GM18907 (cell line): ENCODE data around the gene RTF2.
"Not testable (repeated sequence)": the region's sequence is repeated elsewhere in the genome, so short reads cannot be mapped to it uniquely, and the experiment has no call there.

Source experiments
- ATAC-seq: cut with Tn5 transposase; IDR thresholded peaks from one replicate; pipeline ENCODE4 v1.9.1; 2021; ENCODE audit warnings: mild to moderate bottlenecking, moderate library complexity; ENCODE audit not compliant: unreplicated experiment

The RTF2 gene

GRCh38 chr20:56483970-56484369 lies 15.5 kb downstream of the RTF2 start:
- ATAC-seq = no peak

GRCh38 chr20:56487216-56487615 lies 18.8 kb downstream of the RTF2 start:
- no peak for ATAC-seq

DNA sequence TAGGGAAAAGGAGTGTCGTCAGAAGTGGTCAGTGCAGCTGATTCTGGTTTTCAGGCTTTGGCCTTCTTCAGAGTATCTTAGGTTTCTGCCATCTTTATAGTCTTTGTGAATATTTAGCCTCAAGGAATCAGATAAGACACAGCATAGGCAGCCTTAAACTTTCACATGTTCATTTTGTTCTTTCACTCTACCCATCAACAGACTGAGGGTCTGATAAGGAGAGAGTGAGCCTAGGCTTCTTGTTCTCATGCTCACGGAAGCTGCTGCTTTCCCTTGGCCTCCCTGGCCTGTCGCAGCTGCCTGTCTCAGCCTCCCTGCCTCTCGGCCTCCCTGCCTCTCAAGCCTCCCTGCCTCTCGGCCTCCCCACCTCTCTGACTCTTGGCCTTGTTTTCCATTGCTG lies 20.1 kb downstream of the RTF2 start:
- no peak for ATAC-seq

- no peak for ATAC-seq
Observed at GRCh38 chr20:56501116-56501515, 32.7 kb downstream of the RTF2 start.

- no peak for ATAC-seq
Observed at GRCh38 chr20:56503916-56504315, 35.5 kb downstream of the RTF2 start.

- no peak for ATAC-seq
Observed at GRCh38 chr20:56504373-56505005, 36.1 kb downstream of the RTF2 start.

DNA sequence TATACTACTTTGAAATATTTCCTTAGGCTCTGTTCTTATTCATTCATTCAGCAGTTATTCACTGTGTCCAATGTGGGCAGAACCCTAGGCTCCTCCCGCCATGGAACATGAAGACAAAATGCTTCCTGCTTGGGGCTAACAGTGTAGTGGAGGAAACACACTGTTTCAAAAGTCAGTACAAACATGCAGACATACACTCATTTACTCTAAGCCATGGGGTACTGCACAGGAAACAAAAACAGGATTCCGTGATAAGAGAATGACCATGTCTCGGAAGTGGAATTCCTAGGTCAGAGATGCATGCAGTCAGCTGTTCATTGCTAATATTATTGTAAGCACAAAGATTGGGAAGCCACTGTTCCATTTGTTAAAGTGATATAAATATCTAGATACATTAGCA lies 37.7 kb downstream of the RTF2 start:
- ATAC-seq = no peak

DNA sequence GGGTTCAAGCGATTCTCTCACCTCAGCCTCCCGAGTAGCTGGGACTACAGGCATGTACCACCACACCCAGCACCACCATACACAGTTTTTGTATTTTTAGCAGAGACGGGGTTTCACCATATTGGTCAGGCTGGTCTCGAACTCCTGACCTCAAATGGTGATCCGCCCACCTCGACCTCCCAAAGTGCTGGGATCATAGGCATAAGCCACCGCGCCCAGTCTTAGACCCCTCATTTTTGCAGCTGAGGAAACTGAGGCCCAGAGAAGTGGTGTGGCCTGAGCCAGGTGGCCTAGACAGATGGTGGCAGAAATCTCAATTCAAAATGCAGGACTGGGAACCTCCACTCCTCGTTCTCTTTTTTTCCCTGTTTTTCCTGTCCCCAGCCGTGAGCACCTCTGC lies 43.5 kb downstream of the RTF2 start:
- ATAC-seq = no peak

- no peak for ATAC-seq
Observed at GRCh38 chr20:56513161-56514150, 45.0 kb downstream of the RTF2 start.

DNA sequence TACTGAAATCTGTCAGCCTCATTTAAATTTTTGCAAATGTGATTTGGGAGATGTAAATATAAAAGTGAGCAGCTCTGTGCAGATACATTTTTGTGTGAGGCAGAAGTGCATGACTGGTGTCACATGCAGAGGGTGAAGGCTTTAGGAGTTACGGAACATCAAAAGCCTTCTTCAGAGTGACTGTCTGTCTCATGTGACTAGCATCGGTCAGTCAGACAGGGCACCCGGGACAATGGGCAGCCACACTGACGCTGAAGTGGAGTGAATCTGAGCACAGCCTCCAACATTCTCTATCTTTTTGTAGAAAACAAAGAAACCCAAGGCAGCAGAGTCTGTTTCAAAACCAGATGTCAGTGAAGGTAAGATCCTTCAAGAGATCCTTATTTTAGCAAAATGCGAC lies 48.2 kb downstream of the RTF2 start:
- no peak for ATAC-seq

DNA sequence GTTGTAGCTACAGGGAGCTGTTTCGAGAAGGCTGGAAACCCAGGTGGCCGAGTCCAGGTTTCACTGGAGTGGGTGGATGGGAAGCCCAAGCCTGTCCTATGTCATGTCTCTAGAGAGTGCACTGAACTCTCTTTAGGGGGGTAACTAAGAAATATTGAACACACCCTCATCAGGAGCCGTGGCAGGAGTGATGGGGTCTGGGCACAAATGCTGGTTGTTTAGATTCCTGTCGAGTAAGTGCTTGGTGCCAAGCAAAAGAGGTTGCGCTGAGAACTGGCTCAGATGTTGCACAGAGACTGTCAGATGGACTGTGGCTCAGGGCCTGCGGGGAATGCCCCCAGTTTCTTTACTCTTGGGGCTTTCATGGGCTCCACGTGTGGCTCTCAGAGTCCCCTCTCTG lies 48.8 kb downstream of the RTF2 start:
- no peak for ATAC-seq

DNA sequence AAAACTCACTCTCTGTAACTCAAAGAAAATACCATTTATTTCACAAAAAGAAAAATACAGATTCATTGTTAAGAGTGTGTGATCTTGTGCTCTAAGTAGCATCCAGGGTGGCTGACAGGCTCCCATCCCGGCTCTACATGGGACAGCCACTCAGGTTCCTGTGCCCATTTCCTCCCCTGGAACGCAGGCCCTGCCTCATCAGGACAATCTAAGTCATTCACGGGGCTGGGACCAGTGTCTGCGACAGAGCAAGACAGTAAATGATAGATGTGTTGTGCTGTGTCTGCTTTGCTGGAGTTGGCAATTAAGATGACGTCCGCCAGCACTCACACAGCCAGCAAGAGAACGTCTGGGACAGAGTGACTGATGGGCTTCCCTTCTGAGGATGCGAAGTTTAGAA lies 49.2 kb downstream of the RTF2 start:
- no peak for ATAC-seq

DNA sequence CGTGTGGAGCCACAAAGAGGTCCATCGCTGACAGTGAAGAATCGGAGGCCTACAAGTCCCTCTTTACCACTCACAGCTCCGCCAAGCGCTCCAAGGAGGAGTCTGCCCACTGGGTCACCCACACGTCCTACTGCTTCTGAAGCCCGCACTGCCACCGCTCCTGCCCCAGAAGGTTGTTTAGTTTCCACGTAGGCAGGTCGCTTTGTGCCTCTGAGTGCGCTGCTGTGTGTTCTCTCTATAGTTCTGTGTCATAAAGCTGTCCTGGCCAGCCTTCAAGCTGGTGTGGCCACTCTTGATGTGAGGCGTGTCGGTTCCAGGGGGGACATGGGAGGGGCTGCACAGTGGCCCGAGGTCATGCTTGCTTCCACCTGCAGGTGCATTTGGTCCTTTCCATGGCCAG lies 49.7 kb downstream of the RTF2 start:
- no peak for ATAC-seq

GRCh38 chr20:56518721-56519398 lies 50.4 kb downstream of the RTF2 start:
- no peak for ATAC-seq

GRCh38 chr20:56519551-56519950 lies 51.1 kb downstream of the RTF2 start:
- no peak for ATAC-seq

GRCh38 chr20:56520180-56520579 lies 51.8 kb downstream of the RTF2 start:
- no peak for ATAC-seq

DNA sequence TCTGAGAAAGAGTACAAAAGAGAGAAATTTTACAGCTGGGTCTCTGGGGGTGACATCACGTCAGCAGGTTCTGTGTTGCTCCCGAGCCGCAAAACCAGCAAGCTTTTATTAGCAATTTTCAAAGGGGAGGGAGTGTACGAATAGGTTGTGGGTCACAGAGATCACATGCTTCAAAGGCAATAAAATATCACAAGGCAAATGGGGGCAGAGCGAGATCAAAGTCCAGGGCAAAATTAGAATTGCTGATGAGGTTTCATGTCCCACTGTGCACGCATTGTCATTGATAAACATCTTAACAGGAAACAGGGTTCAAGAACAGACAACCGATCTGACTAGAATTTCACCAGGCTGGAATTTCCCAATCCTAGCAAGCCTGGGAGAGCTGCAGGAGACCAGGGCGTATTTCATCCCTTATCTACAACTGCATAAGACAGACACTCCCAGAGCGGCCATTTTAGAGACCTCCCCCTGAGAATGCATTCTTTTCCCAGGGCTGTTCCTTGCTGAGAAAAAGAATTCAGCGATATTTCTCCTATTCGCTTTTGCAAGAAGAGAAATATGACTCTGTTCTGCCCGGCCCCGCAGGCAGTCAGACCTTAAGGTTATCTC lies 52.4 kb downstream of the RTF2 start:
- ATAC-seq = not testable (repeated sequence)

DNA sequence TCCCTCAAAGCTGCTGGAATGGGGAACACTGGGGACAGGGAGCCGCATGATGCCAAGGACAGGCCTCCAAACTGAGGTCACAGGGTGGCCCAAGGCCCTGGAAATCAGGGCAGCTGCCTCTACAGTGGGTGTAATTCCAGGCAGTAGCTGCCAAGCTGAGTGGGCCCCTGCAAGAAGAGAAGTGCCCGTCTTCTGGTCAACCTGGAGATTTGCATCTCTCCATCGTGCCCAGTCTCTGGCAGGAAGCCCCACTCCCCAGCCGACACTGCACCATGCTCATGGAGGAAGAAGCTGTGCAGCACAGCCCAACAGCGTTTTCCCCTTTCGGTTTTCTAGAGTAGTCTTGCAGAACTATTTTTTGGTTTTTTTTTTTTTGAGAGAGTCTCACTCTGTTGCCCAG lies 53.9 kb downstream of the RTF2 start:
- no peak for ATAC-seq

DNA sequence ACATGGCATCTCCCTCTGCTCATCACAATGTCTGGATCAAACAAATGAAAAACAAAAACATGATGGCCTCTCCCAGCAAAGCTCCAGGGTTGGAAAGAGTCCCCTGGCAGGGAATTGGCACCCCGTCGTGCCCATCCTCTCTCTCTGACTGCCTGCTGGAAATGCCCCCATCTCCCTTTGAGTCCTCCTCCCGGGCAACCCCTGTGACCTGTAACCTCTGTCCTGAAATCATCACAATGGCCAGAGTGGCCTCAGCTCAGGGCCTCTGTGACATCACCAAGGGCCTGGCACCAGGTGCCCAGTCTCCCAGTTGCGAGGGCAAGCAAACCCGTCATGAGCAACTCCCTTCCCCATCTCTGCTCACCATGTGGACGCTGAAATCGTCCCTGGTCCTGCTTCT lies 56.0 kb downstream of the RTF2 start, which contains the start of gene FAM209A:
FAM209A (plus strand) TSS at position 301 of the 400 bp plus-strand sequence; CDS start at position 366, 65 bp downstream.
- not testable (repeated sequence) for ATAC-seq

DNA sequence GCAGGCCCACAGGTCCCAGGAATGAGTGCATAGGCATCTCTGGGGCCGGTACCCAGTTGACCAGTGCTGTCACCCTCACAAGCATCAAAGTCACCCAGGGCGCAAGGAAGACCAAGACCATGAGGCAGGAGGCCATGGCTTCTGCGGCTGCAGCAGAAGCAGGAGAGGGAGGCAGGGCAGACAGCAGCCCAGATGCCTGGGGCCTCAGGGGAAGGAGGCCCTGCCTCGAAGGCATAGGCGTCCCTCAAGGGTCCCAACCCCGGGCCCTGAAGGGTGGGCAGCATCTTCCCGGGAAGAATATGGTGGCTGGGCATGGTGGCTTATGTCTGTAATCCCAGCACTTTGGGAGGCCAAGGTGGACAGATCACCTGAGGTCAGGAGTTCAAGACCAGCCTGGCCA lies 59.1 kb downstream of the RTF2 start:
- ATAC-seq = no peak

DNA sequence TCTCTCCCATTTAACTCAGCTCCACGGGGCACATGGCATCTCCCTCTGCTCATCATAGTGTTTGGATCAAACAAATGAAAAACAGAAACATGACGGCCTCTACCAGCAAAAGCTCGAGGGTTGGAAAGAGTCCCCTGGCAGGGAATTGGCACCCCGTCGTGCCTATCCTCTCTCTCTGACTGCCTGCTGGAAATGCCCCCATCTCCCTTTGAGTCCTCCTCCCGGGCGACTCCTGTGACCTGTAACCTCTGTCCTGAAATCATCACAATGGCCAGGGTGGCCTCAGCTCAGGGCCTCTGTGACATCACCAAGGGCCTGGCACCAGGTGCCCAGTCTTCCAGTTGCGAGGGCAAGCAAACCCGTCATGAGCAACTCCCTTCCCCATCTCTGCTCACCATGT lies 64.5 kb downstream of the RTF2 start, which contains the start of gene FAM209B:
FAM209B (plus strand) TSS at position 301 of the 400 bp plus-strand sequence; CDS start at position 397, 96 bp downstream.
- ATAC-seq = not testable (repeated sequence)
